K562 (cell line): Measurements from ENCODE around the gene CHAT.

Source experiments
- CTCF ChIP-seq, 3 experiments: IDR thresholded peaks in 2 of 3; conservative IDR thresholded peaks in 1 of 3; 2 replicates each; pipeline ENCODE4 v1.5.1; 2011 to 2012; ENCODE audit warnings: low read length in 3 of 3, mild to moderate bottlenecking in 3 of 3, control low read depth in 2 of 3, improper control_type of control experiment in 1 of 3, inconsistent platforms in 1 of 3, low read depth in 1 of 3, mixed read lengths in 1 of 3, moderate library complexity in 1 of 3; ENCODE audit not compliant: insufficient read depth in 2 of 3
- E2F5 ChIP-seq: sonication (generic); formaldehyde crosslinking; IDR thresholded peaks from 2 replicates; pipeline ENCODE4 v1.8.0; 2022; ENCODE audit warnings: mild to moderate bottlenecking, missing genetic modification reagents
- ELK1 ChIP-seq: sonication (generic); formaldehyde crosslinking; IDR thresholded peaks from 2 replicates; pipeline ENCODE4 v1.8.1; 2022; ENCODE audit warnings: missing genetic modification reagents
- ERF ChIP-seq: fragments of 450-650 bp; formaldehyde crosslinking; IDR thresholded peaks from 2 replicates; pipeline ENCODE4 v1.4.0; 2020; ENCODE audit warnings: mild to moderate bottlenecking, mixed read lengths
- EZH2 ChIP-seq: IDR thresholded peaks from 2 replicates; pipeline ENCODE4 v1.6.1; 2012; ENCODE audit warnings: low read depth, mild to moderate bottlenecking, inconsistent platforms, low read length, borderline replicate concordance
- MED1 ChIP-seq: sonication (generic); formaldehyde crosslinking; IDR thresholded peaks from 2 replicates; pipeline ENCODE4 v1.8.1; 2023; ENCODE audit warnings: missing genetic modification reagents, borderline replicate concordance
- MITF ChIP-seq: IDR thresholded peaks from 2 replicates; pipeline ENCODE4 v1.6.1; 2014; ENCODE audit warnings: antibody characterized with exemption
- MYNN ChIP-seq, 2 experiments: sonication (generic); formaldehyde crosslinking in 1 of 2; IDR thresholded peaks; 2 replicates each; pipeline versions ENCODE4 v1.5.0 to v1.6.1; 2016 to 2020; ENCODE audit warnings: antibody characterized with exemption in 1 of 2, missing genetic modification reagents in 1 of 2
- NFIC ChIP-seq: fragments of 450-650 bp; IDR thresholded peaks from 2 replicates; pipeline ENCODE4 v1.6.1; 2017; ENCODE audit warnings: mild to moderate bottlenecking, inconsistent platforms
- PKNOX1 ChIP-seq: fragments of 450-650 bp; IDR thresholded peaks from 2 replicates; pipeline ENCODE4 v1.6.1; 2016
- POLR2A ChIP-seq: fragments of 450-650 bp; conservative IDR thresholded peaks from 2 replicates; pipeline ENCODE4 v1.6.1; 2016
- RNF2 ChIP-seq: sonication (generic); IDR thresholded peaks from 2 replicates; pipeline ENCODE4 v1.6.1; 2016
- SMAD4 ChIP-seq: fragments of 250-450 bp; sonication (Bioruptor Pico); conservative IDR thresholded peaks from 2 replicates; pipeline ENCODE4 v1.8.0; 2021; ENCODE audit warnings: inconsistent platforms, mild to moderate bottlenecking, moderate library complexity
- ZNF75A ChIP-seq: fragments of 450-650 bp; formaldehyde crosslinking; IDR thresholded peaks from 2 replicates; pipeline ENCODE4 v1.4.0; 2020; ENCODE audit warnings: mild to moderate bottlenecking

- no peak for TF ChIP-seq CTCF (IDR thresholded peaks at IDR 0.05 in 2 of 3, conservative IDR thresholded peaks at IDR 0.05 in 1 of 3; ENCODE audit: insufficient read depth in 2 of 3, low read depth in 1 of 3, low read length in 3 of 3)
- TF ChIP-seq ZNF75A (CRISPR knock-in tag) = no peak
- TF ChIP-seq E2F5 (CRISPR knock-in tag) = no peak
- TF ChIP-seq NFIC = no peak
- no peak for TF ChIP-seq POLR2A
- no peak for TF ChIP-seq RNF2
- TF ChIP-seq PKNOX1 = no peak
- TF ChIP-seq SMAD4 (CRISPR knock-in tag) = no peak
- TF ChIP-seq ERF (CRISPR knock-in tag) = no peak
- no peak for TF ChIP-seq MED1 (CRISPR knock-in tag)
- no peak for TF ChIP-seq EZH2
- no peak for TF ChIP-seq ELK1 (CRISPR knock-in tag)
- TF ChIP-seq MITF = no peak
- no peak for TF ChIP-seq MYNN (IDR thresholded peaks at IDR 0.05)
- no peak for TF ChIP-seq MYNN (CRISPR knock-in tag; IDR thresholded peaks at IDR 0.05)
Observed at GRCh38 chr10:49645417-49645816, 31.6 kb downstream of the CHAT start.
